Measurements from ENCODE around the gene E2F4.
A peak's percentile ranks its signal among the peaks of the same experiment; 100 is the strongest.

Gene E2F4

DNA sequence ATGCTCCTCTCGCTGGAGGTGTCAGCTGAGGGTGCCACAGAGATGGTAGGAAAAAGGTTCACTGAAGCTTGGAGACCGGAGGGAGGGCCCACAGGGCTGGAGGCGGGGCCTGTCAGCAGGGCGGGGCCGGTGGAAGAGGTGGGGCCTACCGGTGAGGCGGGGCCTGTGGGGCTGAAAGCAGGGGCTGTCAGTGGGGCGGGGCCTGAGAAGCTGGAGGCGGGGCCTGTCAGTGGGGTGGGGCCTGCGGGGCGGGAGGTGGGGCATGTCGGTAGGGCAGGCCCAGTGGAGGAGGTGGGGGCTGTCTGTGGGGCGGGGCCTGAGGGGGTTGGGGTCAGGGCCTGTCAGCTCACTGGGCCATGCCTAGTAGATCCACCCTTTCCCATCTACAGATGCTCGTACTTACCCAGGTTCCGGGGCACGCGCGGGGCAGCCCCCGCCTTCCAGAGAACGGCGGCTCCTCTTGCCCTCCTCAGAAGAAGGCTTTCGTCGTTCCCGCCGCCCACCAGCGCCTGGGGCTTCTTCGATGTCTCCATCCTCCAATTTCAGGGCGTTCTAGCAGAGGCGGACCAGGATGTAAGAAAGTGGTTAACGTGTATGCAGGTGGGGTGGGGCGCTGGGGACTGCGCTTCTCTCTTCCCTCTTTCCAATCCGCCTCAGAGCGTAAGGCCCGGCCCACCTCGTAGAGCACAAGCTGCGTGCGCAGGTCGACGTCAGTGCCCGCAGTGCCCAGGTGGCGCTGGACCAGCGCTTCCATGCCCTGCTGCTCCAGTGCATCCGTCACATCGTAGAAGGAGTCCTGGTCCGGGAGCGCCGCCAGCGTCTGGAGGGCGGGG lies 44.8 kb downstream of the E2F4 start:
- FAIRE-seq: no peak

GRCh38 chr16:67237396-67238277 lies 45.7 kb downstream of the E2F4 start:
- no peak for FAIRE-seq

GRCh38 chr16:67238278-67238575 lies 46.3 kb downstream of the E2F4 start:
- no peak for FAIRE-seq

- no peak for FAIRE-seq
Measured at GRCh38 chr16:67238806-67239470, 47.0 kb downstream of the E2F4 start.

DNA sequence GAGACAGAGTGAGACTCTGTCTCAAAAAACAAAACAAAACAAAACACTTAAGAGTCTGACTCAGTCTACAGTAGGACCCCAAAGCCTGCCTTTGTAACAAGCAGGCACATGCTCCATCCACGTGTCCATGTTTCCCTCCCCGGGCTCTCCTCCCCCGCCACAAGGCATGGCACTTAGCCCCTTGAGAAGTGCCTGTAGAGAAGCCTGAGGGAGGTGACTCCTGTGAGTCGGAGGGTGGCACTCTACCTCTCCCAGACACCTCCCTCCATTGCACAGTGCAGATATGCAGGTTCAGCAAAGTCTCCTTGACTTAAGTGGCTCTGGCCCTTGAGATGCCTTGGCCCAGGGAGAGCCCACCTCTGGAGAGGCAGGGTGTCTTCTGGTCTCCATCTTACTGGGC lies 48.6 kb downstream of the E2F4 start:
- FAIRE-seq: no peak

DNA sequence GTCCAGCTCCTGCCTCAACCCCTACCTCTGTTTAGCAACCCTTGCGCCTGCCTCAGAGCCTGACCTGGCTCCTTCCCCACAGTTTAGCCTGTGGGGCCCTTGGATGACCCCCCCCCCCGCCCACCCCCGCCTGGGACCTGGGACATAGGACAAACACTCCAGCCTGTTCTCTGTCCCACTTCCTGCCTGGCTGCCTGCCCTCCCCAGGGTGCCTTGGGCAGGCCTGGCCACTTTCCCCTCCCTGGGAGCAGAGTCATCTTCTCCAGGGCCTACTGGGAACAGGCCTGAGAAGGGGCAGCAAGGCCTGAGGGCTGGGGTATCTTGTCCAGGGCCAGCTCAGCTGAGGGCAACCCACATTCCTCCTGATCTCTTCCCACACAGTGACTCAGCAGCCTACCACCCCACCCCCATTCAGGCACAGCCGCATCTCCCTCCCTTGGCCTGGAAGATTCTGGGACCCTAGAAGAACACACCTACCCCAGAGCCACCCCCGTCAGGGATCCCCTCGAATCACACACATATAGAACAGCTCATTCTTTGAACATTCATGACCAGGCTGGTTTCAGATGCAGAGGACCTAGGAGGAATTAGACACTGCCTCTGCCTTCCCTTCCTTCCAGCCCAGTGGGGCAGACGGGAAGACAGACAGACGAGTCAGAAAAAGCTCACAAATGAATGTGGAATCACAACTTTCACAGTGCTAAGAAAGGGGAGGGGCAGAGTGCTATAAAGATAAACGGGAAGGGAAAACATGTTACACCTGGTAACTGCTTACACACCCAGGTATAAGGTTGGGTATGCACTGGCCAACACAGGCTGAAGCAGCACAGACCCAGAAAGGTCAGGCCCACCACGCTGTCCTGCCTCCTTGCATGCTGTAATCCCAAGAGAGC lies 49.3 kb downstream of the E2F4 start:
- FAIRE-seq: no peak

- no peak for FAIRE-seq
Measured at GRCh38 chr16:67242138-67242730, 50.3 kb downstream of the E2F4 start.

DNA sequence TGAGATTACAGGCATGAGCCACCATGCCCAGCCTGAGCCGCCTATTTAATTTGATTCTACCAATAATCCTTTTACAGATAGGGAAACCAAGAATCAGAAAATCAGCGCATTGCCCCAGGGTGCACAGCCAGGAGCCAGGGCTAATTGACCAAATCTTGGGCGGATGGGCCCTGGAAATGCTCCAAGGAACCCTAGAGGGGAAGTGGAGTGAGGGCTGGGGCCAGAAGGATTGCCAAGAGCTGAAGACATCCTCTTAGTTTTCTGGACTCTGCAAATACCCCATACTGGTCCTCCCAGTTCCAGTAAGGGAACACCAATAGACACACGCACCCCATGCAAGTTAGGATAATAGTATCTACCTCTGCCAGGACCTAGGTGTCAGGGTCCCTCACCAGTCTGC lies 51.5 kb downstream of the E2F4 start:
- no peak for FAIRE-seq

DNA sequence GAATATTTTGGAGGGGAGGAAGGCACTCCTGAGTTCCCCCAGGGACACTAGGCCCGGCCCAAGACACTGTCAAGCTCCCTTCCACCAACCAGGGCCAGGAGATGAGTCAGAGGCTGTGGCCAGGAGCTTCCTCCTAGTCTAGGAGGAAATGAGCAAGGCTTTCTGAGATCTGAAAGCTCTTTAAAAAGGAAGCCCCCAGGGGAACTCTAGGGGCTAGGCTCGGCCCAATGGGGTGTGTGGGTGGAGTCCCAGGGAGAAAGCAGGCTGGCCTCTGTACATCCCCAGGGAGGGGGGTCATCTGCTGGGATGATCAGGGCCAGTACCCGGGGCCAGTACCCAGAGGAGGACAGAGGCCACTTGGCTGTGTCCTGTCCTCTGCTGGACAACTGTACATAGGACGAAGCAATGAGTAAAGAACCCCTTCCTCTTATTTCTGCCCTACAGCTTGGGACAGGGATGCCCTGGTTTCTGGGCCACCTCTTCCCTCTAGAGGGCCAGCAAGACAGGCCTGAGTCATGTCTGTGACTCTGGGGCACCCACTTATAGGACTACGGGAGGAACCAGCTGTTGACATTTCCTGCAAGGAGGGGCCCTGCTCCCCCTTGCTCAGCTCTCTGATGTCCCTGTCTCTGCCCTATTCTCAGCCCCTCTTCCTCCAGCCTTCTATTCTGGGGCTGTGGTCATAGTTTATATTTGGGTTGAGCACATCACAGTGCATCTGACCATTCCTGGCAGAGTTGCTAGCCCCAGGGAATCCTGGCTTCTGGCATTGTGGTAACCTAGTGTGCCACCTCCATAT lies 52.6 kb downstream of the E2F4 start:
- no peak for FAIRE-seq

DNA sequence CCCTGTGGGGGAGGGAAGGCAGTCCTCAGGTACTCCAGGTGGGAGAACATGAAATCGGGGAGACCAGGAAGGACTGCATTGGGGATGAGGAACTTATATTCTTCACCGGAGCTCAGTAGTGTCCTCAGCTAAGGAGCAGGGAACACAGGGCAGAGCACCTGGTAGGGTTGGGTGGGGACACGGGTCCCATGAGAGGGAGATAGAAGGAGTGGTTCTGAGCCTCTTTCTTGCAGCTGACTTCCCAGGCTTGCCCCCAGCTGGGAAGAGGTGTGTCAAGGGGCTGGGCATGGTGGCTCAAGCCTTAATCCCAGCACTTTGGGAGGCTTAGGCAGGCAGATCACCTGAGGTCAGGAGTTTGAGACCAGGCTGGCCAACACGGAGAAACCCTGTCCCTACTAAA lies 53.2 kb downstream of the E2F4 start:
- no peak for FAIRE-seq

DNA sequence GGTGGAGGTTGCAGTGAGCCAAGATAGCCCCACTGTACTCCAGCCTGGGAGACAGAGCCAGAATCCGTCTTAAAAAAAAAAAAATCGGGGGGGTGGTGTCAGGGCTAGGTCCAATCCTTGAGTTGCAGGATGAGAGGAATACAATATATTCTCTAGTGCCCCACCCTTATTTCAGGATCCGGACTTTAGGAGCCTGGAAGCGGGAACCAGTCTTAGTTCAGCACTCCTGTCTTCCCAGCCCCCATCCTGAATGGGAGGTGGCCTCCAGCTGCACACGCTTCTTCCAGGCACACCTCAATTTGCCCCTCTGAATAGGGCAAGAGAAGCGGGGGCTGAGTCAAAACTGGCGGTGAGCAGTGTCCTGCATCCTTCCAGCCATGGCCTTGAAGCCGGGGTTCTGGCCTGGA lies 53.7 kb downstream of the E2F4 start:
- FAIRE-seq: no peak

DNA sequence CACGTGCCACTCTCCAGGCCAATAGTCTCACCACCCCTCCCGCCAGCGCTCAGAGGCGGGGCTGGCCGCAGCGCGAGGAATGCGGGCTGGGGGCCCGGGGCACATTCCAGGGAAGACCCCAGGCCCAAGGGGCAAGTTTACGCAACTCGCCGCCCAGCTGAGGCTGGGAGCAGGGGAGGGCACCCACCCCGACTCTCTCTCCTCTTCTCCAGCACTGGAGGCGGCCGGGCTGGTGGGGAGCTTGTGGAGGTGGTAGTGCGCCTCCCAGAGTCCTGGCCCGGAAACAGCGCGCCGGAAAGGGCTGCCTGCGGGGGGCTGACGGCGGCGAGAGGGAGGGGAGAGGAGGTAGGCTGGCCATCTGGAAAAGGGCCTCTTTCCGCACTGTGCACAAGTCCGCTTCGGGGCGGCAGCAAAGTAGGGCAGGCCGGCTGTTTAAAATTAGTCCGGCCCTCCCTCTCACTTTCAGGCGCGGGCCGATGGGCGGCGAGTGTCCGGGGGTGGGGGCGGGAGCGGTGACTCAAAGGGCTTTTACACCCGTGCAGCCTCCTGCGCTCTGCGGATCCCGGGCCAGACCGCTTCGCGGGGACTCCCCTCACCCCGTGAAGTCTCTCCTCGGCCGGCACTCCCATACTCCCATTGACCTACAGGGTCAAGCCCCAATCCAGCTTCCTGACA lies 54.3 kb downstream of the E2F4 start:
- no peak for FAIRE-seq

DNA sequence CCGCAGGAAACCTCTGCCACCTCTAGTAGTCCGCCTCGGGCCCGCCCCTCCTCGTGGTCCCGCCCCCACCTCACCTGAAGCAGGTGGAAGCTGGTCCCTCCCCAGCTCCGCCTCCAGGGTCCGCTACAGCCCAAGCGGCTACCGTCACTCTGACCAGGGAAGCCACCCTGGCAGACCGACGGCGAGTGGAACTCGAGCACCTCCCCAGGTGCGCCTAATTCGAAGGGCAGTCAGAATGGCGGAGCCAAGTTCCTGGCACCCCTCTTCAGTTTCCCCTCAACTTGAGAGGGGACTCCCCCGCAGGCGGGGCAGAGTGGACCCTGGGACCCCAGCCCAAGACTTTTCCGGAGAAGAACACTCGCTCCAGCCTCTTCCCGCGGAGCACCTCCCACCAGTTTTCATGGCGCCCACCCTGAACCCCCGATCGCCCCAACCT lies 54.8 kb downstream of the E2F4 start:
- FAIRE-seq: no peak

DNA sequence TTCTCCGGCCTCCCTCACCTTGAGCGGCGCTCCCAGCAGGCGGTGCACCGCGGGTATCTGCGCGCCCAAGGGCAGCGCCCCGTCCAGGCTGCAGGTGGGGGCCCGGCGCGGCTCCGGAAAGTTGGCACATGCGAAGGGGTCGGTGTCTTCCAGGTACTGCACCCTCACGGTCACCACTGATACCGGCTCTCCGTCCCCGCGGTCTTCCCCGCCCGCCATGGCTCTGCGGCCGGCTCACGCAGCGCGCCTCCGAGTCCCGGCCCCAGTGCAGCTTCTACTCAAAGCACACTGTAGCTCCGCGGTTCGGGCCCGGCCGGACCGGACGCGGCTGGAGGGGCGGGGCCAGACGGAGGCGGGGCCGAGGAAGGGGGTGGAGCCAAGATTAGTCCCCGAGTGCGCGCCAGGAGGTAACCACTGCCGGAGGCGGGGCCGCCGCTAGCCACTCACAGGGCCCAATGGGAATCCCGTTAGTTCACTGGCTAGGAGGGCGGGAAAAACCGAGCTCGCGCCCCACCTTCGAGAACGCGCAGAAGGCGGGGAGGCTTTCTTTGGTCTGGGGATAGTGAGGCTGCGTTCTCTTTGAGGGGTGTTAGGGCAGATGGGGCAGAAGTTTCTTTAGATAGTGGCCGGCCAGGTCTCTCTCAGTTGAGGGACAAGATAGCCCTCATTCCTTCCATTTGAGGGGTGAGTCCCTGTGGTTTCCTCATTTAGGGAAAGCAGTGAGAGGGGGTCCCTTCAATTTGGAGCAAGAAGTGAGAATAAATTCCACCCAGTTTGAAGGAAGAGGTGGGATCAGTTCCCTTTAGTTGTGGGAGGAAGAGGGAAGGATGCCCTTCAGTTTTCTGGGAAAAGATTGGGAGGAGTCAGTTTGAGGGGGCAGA lies 55.5 kb downstream of the E2F4 start, which contains the start of gene FHOD1:
Gene FHOD1 (minus strand): TSS at position 290 of the 881 bp plus-strand sequence. CDS start 71 bp downstream, at position 219.
- peak; percentile 65 for FAIRE-seq

DNA sequence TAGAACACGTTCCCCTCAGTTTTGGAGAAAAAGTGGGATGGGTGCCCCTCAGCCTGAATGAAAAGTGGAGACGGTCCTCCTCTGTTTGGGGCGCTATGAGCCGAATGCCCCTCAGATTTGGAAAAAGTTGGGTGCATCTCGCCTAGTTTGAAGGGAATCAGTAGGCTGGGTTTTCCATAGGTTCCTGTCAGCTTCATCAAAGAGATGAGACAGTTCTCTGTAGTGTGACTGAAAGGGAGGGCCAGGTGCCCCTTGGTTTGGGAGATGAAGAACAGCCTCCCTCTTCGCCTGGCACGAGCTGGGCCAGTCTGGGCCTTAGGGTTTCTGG lies 56.1 kb downstream of the E2F4 start:
- FAIRE-seq: no peak
